ENCODE measurements around the gene MPHOSPH9. TPM values are rescaled to one million over a fixed set of nuclear protein-coding genes. Genes with fewer than 3 reads are reported as not detected.

Gene MPHOSPH9
- total RNA-seq, 1 experiment from 2014 or later: 60.5 TPM

- no peak overlapping the region for H3K4me2 ChIP-seq (ENCODE audit: insufficient read depth, insufficient read length, low read length)
- H3K4me1 ChIP-seq (ENCODE audit: insufficient read depth, low read length): no peaks in the 10 kb centered on the region
- no peaks in the 10 kb centered on the region for H3K23me2 ChIP-seq (ENCODE audit: insufficient read length, low read depth, low read length, poor library complexity, severe bottlenecking)
- H4K91ac ChIP-seq (ENCODE audit: insufficient read length, low read depth, low read length): no peak overlapping the region
- H3K14ac ChIP-seq (ENCODE audit: insufficient read depth, low read length): no peak overlapping the region; the same call in 1 of the 2 replicates
- Mint-ChIP-seq H3K4me3 (no peak overlapping the region), H3K4me1 (peaks cover 34 to 39% of the 10 kb centered on the region in 2 experiments), H3K9me3 (peaks cover 0 to 3% of the 10 kb centered on the region in 2 experiments; a peak in 1 of 5 replicates), H3K36me3 (ENCODE audit: insufficient read depth in 1 of 3, low read depth in 3 of 3) (peaks cover 0 to 2% (median 0%) of the 10 kb centered on the region in 3 experiments; a peak in 1 of 7 replicates), H3K27ac (no peak overlapping the region), H3K27me3 (ENCODE audit: low read depth) (peaks cover 9% of the 10 kb centered on the region)
- no peak overlapping the region for H3K23ac ChIP-seq (ENCODE audit: insufficient read length, low read depth, low read length)
- H2BK5ac ChIP-seq (ENCODE audit: insufficient read length, low read length): no peak overlapping the region
- H3K9me3 ChIP-seq (ENCODE audit: control insufficient read depth, low read depth, low read length): no peaks in the 10 kb centered on the region
- H2AFZ ChIP-seq (ENCODE audit: low read length): no peak overlapping the region
- no peak overlapping the region for H2BK20ac ChIP-seq (ENCODE audit: low read depth, low read length, poor library complexity, severe bottlenecking)
- no peak overlapping the region for H3T11ph ChIP-seq (ENCODE audit: low read length)
- H2AK5ac ChIP-seq (ENCODE audit: insufficient read length, low read length): no peak overlapping the region
- H3K4ac ChIP-seq (ENCODE audit: low read depth, low read length): no peak overlapping the region
- no peaks in the 10 kb centered on the region for H4K20me1 ChIP-seq (ENCODE audit: control insufficient read depth, insufficient read depth, insufficient read length)
- H4K8ac ChIP-seq (replicated peaks; ENCODE audit: insufficient read length, low read depth, low read length): no peak overlapping the region
- H3K56ac ChIP-seq (ENCODE audit: insufficient read length, low read depth, low read length): no peak overlapping the region
- no peaks in the 10 kb centered on the region for H3K79me2 ChIP-seq (ENCODE audit: insufficient read depth, low read length)
- WGBS (ENCODE audit: extremely low coverage, insufficient read length, low lambda C conversion rate): no CpG with 5 or more reads among the region's 15 CpGs
- H3K9ac ChIP-seq (ENCODE audit: extremely low read depth, insufficient read length, low read length): no peak overlapping the region
- no peak overlapping the region for H4K5ac ChIP-seq (ENCODE audit: insufficient read length, low read depth, low read length)
- no peak overlapping the region for H2BK15ac ChIP-seq (ENCODE audit: low read depth, low read length)
- H2BK12ac ChIP-seq (ENCODE audit: insufficient read length, low read depth, low read length): no peak overlapping the region
- H3K27me3 ChIP-seq (ENCODE audit: insufficient read depth, low read length): no peaks in the 10 kb centered on the region
- no peak overlapping the region for H2BK120ac ChIP-seq (ENCODE audit: low read depth, low read length, poor library complexity, severe bottlenecking)
- H3K27ac ChIP-seq (ENCODE audit: insufficient read length, low read depth, low read length): no peak overlapping the region
- TF ChIP-seq CTCF (conservative IDR thresholded peaks at IDR 0.05): no peak
- no peak for DNase-seq
- no peak overlapping the region for H3K18ac ChIP-seq (ENCODE audit: insufficient read length, low read depth, low read length)
- H3K79me1 ChIP-seq (ENCODE audit: insufficient read depth, low read depth, low read length, poor library complexity, severe bottlenecking): no peaks in the 10 kb centered on the region
Measured at GRCh38 chr12:123141615-123142517, 91.1 kb downstream of the MPHOSPH9 start.
